CMK (cell line): ENCODE results near the gene FZD8.
"Not testable (repeated sequence)": the region's sequence is repeated elsewhere in the genome, so short reads cannot be mapped to it uniquely, and the experiment has no call there.

Experiments
- DNase-seq: peaks from one replicate; pipeline ENCODE4 v3.0.0-alpha.2; 2010; ENCODE audit warnings: low read depth

The FZD8 gene, protein sequence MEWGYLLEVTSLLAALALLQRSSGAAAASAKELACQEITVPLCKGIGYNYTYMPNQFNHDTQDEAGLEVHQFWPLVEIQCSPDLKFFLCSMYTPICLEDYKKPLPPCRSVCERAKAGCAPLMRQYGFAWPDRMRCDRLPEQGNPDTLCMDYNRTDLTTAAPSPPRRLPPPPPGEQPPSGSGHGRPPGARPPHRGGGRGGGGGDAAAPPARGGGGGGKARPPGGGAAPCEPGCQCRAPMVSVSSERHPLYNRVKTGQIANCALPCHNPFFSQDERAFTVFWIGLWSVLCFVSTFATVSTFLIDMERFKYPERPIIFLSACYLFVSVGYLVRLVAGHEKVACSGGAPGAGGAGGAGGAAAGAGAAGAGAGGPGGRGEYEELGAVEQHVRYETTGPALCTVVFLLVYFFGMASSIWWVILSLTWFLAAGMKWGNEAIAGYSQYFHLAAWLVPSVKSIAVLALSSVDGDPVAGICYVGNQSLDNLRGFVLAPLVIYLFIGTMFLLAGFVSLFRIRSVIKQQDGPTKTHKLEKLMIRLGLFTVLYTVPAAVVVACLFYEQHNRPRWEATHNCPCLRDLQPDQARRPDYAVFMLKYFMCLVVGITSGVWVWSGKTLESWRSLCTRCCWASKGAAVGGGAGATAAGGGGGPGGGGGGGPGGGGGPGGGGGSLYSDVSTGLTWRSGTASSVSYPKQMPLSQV

GRCh38 chr10:35642035-35642792, at the start of gene FZD8:
Gene FZD8 (minus strand): TSS chr10:35642296. CDS start chr10:35641429, 867 bp downstream.
- DNase-seq: peak; percentile 33

GRCh38 chr10:35691522-35692236, 49.6 kb upstream of the FZD8 start:
- DNase-seq: no peak

- DNase-seq: no peak
These were observed 48.4 kb upstream of the FZD8 start for GRCh38 chr10:35690534-35690933.

DNA sequence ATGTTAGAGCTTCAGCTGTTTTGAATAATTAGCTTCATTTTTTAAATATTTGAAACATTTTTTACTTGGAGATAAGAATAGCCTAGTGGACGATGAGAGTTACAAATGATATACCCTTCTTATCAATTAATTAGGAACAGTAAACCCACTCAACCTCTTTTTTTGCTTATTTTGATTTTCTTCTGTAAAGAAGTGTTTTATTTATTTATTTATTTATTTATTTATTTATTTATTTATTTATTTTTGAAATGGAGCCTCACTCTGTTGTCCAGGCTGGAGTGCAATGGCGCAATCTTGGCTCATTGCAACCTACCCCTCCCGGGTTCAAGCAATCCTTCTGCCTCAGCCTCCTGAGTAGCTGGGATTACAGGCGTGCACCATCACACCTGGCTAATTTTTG, 43.8 kb upstream of the FZD8 start:
- not testable (repeated sequence) for DNase-seq

DNA sequence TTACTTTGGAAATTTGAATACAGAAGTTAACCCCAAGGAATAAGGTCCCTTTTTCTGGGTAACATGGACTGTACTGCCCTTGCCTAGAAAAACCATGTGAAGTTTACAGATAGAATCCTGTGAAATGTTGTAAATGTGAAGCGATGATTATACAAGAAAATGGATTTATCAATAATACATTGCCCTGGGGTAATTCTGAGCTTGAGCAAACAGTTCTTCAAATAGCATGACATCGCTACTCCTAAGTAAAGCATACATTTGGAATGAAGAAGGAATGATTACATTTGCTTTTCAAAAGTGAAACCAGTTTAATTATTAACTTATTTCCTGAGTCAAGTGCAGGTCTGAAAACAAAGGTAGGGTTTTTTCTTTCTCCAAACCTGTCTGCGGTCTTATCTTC, 43.3 kb upstream of the FZD8 start:
- no peak for DNase-seq

DNA sequence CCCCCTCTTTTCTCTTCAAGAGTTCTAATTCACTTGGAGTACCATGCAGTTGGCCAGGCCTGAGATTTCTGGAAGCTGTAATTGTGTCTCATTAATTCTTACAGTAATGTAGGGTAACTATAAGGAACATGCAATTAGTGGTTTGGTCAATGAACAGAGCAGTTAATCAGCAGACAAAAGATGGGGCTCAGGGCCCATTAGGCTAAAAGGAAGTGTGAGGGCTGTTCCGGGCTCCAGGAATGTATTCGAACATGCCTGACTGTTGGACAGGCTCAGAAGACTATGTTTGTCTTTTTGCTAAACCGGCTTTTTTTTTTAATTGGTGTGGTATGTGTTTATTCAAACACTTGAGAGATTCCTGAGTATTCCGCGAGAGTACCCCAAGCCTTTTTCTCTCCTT, 42.5 kb upstream of the FZD8 start:
- DNase-seq: no peak

DNA sequence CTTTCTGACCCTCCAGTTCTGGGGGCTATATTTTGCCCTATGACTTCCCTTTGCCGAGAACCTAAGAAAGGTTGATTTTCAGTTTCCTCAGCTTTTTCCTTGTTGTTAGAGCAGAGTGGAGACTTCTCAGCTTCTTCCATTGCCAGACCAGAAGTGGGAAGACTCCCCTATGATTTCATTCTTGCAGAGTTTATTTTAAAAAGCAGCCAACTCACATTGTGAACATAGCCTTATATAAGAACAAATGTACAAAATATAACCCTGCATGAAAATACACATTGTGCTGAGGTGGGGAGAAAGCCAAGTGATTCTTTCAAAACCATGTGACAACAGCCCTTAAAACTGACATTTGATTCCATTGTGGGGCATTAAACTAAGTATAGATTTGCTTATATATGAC, 33.8 kb upstream of the FZD8 start:
- DNase-seq: no peak

- DNase-seq: no peak
These were observed 32.7 kb upstream of the FZD8 start for GRCh38 chr10:35674843-35675242.

DNA sequence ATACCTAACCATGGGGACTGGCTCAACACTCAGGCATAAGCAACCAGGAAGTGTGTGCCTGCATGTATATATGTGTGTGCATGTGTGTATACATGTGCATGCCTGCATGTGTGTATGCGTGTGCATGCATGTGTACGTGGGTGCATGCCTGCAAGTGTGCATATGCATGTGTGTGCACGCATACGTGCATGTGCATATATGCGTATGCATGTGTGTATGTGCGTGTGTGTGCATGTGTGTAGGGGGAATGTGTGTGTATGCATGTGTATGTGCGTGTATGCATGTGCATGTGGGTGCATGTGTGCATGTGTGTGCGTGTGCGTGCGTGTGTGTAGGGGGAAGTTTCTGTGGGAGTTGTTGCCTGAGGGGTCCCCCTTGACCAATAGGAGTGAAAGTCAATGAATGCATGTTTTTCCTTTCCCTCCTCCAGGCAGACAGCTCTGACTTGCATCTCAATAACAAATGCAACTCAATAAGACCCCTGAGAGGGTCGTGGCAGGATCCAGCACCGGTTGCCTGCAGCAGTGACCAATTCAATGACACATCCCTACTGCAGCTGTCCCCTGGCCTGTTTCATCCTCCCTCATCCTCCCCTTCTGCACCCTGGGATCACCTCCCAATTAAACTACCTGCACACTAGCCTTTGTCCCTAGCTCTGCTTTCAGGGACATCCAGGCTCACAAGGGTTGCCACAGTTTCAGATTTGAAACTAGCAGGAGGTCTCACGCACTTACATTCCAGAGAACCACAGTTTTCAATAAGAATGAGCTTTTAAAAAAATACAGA, 27.0 kb upstream of the FZD8 start:
- DNase-seq: no peak

GRCh38 chr10:35667971-35668370, 25.9 kb upstream of the FZD8 start:
- DNase-seq: no peak

GRCh38 chr10:35667270-35667889, 25.3 kb upstream of the FZD8 start:
- DNase-seq: no peak

DNA sequence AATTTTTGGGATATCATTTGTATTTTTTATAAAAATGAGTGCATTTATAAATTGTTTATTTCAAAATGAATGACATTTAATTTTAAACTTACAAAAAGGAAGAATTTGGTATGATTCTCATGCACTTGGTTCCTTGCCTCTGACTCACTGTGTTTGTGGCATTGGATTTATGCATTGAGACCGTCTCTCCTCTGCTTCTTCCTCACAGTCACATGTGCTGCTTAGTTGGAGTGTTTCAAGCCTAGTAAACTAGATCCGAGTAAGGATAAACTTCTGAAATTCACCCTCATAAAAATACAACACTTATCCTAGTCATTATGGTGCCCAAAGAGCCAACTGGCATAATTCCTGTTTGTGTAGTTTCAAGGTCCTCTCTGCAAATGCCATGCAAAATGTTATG, 19.1 kb upstream of the FZD8 start:
- no peak for DNase-seq

GRCh38 chr10:35659456-35659855, 17.4 kb upstream of the FZD8 start:
- DNase-seq: no peak

DNA sequence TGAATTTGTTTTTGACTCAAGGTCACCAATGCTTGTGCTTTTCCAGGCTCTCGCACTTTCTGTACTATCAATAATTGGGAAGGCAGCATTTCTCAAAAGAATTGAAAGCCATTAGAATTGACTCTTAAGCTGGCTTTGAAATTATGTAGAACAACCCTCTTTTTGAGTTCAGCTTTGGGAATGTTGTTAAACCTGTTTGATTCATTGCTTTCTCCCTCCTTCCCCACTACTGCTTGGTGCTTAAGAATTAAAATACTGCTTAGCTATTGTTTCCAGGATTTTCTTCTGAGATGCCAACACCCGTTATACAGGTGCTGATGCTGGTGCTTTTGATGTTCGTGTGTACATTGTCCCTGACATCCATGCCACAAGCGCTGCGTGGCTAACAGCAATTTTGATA, 15.5 kb upstream of the FZD8 start:
- no peak for DNase-seq

DNA sequence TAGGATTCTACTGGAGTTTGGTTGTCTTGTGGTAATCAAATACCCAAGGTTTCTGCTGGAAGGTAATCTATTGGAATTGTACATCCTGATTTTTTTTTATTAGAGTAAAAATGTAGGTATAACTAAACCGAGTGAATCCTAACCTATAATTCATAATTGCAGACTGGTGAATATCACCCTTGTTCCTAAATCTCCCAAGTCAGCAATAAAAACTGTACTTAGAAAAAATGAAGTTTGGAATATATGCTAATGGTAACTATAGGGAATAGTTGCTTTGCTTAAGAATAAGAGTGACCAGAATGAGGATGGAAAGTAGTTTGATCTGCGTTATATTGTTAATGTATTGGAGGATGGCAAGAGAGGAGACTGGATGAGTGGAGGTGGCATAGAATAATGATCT, 10.7 kb upstream of the FZD8 start:
- DNase-seq: no peak

DNA sequence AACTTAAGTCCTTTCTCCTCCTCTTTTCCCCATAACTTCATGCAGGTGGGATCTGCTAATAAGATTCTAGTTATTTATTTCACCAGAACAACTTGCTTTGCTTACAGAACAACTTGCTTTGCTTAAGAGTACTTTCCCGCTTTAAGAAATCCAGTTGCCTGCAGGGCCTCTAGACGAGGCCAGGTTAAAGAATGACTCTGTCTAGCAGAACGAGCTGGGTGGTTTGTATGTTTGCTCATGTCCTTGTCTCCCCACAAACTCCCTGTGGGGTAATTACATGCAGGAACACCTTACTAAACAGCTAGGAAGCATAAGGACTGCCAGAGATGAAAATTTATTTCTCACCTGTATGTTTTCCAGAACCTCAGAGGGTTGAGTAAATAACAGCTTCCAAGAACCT, 8.8 kb upstream of the FZD8 start:
- no peak for DNase-seq

DNA sequence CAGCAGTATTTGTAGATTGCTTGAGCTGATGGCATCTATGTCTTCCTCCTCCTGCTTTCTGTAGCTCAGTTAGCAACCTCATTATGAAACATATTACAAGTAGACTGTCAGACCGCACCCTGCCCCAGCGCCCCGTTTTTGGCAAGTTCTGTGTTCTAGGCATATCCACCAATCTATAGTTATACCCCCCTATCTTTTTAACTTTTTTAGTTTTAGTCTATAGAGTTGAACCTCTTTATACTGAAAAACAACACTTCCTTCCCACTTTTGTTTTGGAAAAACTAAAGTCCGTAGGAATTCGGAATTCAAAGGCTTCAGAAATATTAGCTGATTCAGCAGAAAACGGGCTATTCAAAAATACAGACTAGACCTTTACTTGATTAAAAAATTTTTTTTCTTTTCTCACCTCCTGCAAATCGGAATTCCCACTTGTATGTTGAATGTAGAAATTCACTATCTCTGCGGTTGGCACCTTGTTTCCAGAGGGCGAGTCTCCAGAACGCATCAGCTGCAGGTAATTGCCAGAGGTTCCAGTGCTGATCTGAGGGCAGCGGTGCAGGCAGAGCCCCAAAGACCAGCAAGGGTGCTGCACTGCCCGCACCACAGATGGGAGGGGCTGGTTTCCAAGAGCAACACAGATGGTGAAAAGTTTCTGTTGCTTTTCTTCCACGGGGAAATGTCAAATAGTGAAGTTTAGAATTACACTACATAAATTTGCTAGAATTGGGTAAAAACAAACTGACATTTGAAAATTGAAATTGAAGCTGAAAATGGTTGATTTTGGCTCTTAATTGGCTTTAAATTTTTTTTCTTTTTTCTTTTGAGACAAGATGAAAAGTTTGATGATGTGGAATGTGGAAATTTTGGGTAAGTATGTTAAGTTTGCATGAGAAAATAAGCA, 2.2 kb upstream of the FZD8 start:
- DNase-seq: no peak

DNA sequence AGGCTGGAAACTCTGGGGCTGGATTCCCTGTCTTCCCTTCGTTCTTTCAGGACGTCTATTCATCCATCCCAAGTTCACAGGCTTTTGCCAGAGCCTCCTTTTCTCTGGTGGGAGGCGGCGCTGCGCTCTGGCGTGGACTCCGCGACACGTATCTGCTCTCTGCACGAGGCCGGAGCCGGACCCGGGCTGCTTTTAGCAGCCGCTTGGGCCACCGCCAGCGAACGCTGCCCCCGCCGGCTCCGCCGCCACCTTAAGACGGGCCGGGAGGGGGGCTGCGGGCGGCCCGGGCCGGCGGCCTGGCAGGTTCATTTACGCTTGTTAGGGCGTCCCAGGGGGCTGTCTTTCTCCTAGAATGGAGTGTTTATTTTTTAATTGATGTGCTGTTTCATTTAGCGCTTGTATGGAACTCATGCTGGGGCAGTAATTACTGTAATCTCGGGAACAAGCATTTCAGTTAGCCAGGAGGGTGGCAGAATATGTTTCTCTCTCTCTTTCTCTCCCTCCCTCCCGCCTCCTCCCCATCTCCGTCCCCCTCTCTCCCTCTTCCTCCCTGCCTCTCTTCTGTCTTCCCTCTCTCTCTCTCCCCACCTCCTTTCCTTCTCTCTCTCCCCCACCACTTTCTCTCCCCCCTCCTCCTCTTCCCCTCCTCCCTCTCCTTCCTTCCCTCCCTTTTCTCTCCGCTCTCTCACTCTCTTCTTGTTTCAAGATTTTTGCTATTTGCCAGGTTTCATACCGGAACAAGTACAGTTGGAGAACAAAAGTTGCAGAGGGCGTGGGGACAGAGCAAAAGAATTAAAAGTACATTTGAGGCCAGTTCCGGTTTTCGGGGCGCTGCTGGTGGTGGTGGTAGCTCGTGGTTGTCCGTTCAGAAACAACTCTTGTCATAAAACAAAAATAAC, 1.3 kb upstream of the FZD8 start:
- DNase-seq: no peak

DNA sequence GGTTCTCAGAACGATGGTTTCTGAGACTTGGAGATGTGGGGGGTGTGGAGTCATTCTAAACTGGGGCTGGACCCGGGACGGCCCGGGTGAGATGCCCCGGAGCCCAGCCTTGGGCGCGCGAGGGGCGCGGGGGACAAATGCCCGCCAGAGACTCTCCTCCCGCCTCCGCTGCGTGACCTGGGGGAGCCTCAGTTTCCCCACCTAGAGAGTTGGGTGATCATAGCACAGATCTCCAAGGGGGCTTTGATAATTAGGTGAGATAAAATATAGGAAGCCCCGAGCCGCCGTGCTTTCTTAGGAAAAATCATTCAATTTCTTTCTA, 658 bp upstream of the FZD8 start:
- no peak for DNase-seq
